IMR-90 (cell line): ENCODE results near the gene ACACB. TPM values are rescaled to one million over a fixed set of nuclear protein-coding genes. Genes with fewer than 3 reads are reported as not detected.

ENCODE experiments used
- ATAC-seq: fragments of 200-7000 bp; cut with Tn5 transposase; 2 replicates; pipeline ENCODE4 v1.9.1; 2020; ENCODE audit warnings: low read depth, mild to moderate bottlenecking, moderate library complexity
- BruUV-seq: library from RNA; stranded (reverse); fragments of 400-500 nt; replicated peaks from 2 replicates; lab custom pipeline; 2021; lab: Mats Ljungman, UMichigan
- CTCF ChIA-PET: fragments of 300-600 bp; formaldehyde crosslinking; extraction: SDS; loops from one replicate; lab custom pipeline; 2021; ENCODE audit warnings: antibody characterized with exemption; lab: Yijun Ruan, JAX
- POLR2A ChIA-PET: fragments of 300-600 bp; sonication (Branson Sonifier 250); formaldehyde crosslinking; loops from one replicate; lab custom pipeline; 2022; ENCODE audit warnings: antibody characterized with exemption; ENCODE audit not compliant: unreplicated experiment; lab: Charles Lee
- DNase-seq: peaks from one replicate; pipeline ENCODE4 v3.0.0; 2013
- H2AFZ ChIP-seq: replicated peaks from 2 replicates; pipeline ENCODE3; 2013; ENCODE audit warnings: low read length, mild to moderate bottlenecking; ENCODE audit not compliant: poor library complexity
- H2AK5ac ChIP-seq: 2 replicates; pipeline ENCODE4 v1.6.1; 2013; ENCODE audit warnings: low read depth, low read length, inconsistent platforms
- H2AK9ac ChIP-seq: replicated peaks from 2 replicates; pipeline ENCODE3; 2013; ENCODE audit warnings: mild to moderate bottlenecking, low read depth, low read length, moderate library complexity; ENCODE audit not compliant: poor library complexity
- H2BK120ac ChIP-seq: 2 replicates; pipeline ENCODE4 v1.6.1; 2013; ENCODE audit warnings: low read depth, low read length, inconsistent platforms
- H2BK15ac ChIP-seq: 3 replicates; pipeline ENCODE4 v1.6.1; 2013; ENCODE audit warnings: low read depth, low read length, inconsistent platforms
- H2BK20ac ChIP-seq: 2 replicates; pipeline ENCODE4 v1.6.1; 2013; ENCODE audit warnings: low read depth, mild to moderate bottlenecking, inconsistent platforms, low read length, moderate library complexity
- H2BK5ac ChIP-seq: 2 replicates; pipeline ENCODE4 v1.6.1; 2013; ENCODE audit warnings: mild to moderate bottlenecking, low read depth, low read length, inconsistent platforms; ENCODE audit not compliant: poor library complexity, severe bottlenecking
- H3K14ac ChIP-seq: replicated peaks from 2 replicates; pipeline ENCODE4 v1.6.1; 2013; ENCODE audit warnings: low read depth, low read length, inconsistent platforms
- H3K18ac ChIP-seq: 2 replicates; pipeline ENCODE4 v1.6.1; 2013; ENCODE audit warnings: low read depth, low read length, control low read depth
- H3K23ac ChIP-seq: 2 replicates; pipeline ENCODE4 v1.6.1; 2013; ENCODE audit warnings: low read depth, low read length, inconsistent platforms
- H3K27ac ChIP-seq: 2 replicates; pipeline ENCODE4 v1.5.1; 2013; ENCODE audit warnings: mild to moderate bottlenecking, control low read depth, low read length; ENCODE audit not compliant: insufficient read depth
- H3K27me3 ChIP-seq: 2 replicates; pipeline ENCODE4 v1.6.1; 2013; ENCODE audit warnings: low read length; ENCODE audit not compliant: control insufficient read depth, insufficient read depth
- H3K36me3 ChIP-seq: 2 replicates; pipeline ENCODE4 v1.6.1; 2013; ENCODE audit warnings: low read length, mixed read lengths; ENCODE audit not compliant: control insufficient read depth, insufficient read depth
- H3K4ac ChIP-seq: 2 replicates; pipeline ENCODE4 v1.6.1; 2013; ENCODE audit warnings: low read depth, low read length, inconsistent platforms
- H3K4me1 ChIP-seq: 2 replicates; pipeline ENCODE4 v1.6.1; 2013; ENCODE audit warnings: low read length, mixed read lengths; ENCODE audit not compliant: control insufficient read depth, insufficient read depth
- H3K4me2 ChIP-seq: 2 replicates; pipeline ENCODE4 v1.6.1; 2013; ENCODE audit warnings: low read depth, mild to moderate bottlenecking, control low read depth, low read length, moderate library complexity
- H3K4me3 ChIP-seq: 2 replicates; pipeline ENCODE4 v1.5.1; 2013; ENCODE audit warnings: low read depth, mild to moderate bottlenecking, control low read depth, low read length, moderate library complexity; ENCODE audit not compliant: insufficient read depth
- H3K56ac ChIP-seq: 2 replicates; pipeline ENCODE4 v1.6.1; 2013; ENCODE audit warnings: low read length, inconsistent platforms; ENCODE audit not compliant: insufficient read depth; ENCODE audit errors: extremely low read depth
- H3K79me1 ChIP-seq, 2 experiments: 2 replicates each; pipeline ENCODE4 v1.6.1; 2013; ENCODE audit warnings: low read length in 2 of 2, inconsistent platforms in 1 of 2, low read depth in 1 of 2
- H3K9ac ChIP-seq: 2 replicates; pipeline ENCODE4 v1.6.1; 2013; ENCODE audit warnings: low read depth, low read length, control low read depth
- H3K9me1 ChIP-seq: 2 replicates; pipeline ENCODE4 v1.6.1; 2013; ENCODE audit warnings: low read length, inconsistent platforms; ENCODE audit not compliant: insufficient read depth
- H3K9me3 ChIP-seq: 2 replicates; pipeline ENCODE4 v1.6.1; 2013; ENCODE audit warnings: low read length; ENCODE audit not compliant: control insufficient read depth, insufficient read depth
- H4K20me1 ChIP-seq: 2 replicates; pipeline ENCODE4 v1.6.1; 2013; ENCODE audit warnings: low read length, inconsistent platforms; ENCODE audit not compliant: insufficient read depth
- H4K5ac ChIP-seq: 2 replicates; pipeline ENCODE4 v1.6.1; 2013; ENCODE audit warnings: mild to moderate bottlenecking, low read depth, low read length, control low read depth
- H4K8ac ChIP-seq, 2 experiments: 2 replicates each; pipeline ENCODE4 v1.6.1; 2013; ENCODE audit warnings: low read depth in 2 of 2, low read length in 2 of 2, control low read depth in 1 of 2, inconsistent platforms in 1 of 2
- H4K91ac ChIP-seq: 2 replicates; pipeline ENCODE4 v1.6.1; 2013; ENCODE audit warnings: low read depth, low read length, inconsistent platforms; ENCODE audit not compliant: insufficient read depth
- BHLHE40 ChIP-seq: fragments of 150-350 bp; IDR thresholded peaks from 2 replicates; pipeline ENCODE4 v1.6.1; 2016; ENCODE audit warnings: mild to moderate bottlenecking, low read depth, low read length
- CEBPB ChIP-seq: IDR thresholded peaks from 2 replicates; pipeline ENCODE4 v1.6.1; 2012; ENCODE audit warnings: low read depth, low read length, improper control_type of control experiment
- CTCF ChIP-seq: conservative IDR thresholded peaks from 2 replicates; pipeline ENCODE4 v1.5.1; 2012; ENCODE audit warnings: mild to moderate bottlenecking, low read depth, low read length, improper control_type of control experiment
- FOS ChIP-seq: fragments of 150-350 bp; IDR thresholded peaks from 2 replicates; pipeline ENCODE4 v1.6.1; 2016; ENCODE audit warnings: low read depth, low read length
- MAFK ChIP-seq: IDR thresholded peaks from 2 replicates; pipeline ENCODE4 v1.6.1; 2012; ENCODE audit warnings: low read depth, low read length, improper control_type of control experiment
- MAZ ChIP-seq: IDR thresholded peaks from 2 replicates; pipeline ENCODE4 v1.6.1; 2012; ENCODE audit warnings: low read depth, mild to moderate bottlenecking, low read length, improper control_type of control experiment, moderate library complexity, borderline replicate concordance
- MXI1 ChIP-seq: IDR thresholded peaks from 2 replicates; pipeline ENCODE4 v1.6.1; 2012; ENCODE audit warnings: low read depth, mild to moderate bottlenecking, low read length, moderate library complexity, borderline replicate concordance
- NFE2L2 ChIP-seq: fragments of 150-350 bp; IDR thresholded peaks from 2 replicates; pipeline ENCODE4 v1.6.1; 2016; ENCODE audit warnings: low read depth, mild to moderate bottlenecking, low read length
- POLR2A ChIP-seq: IDR thresholded peaks from 2 replicates; pipeline ENCODE4 v1.6.1; 2012; ENCODE audit warnings: mild to moderate bottlenecking, low read depth, low read length
- RCOR1 ChIP-seq: IDR thresholded peaks from 2 replicates; pipeline ENCODE4 v1.6.1; 2012; ENCODE audit warnings: mild to moderate bottlenecking, low read length, improper control_type of control experiment; ENCODE audit not compliant: insufficient replicate concordance
- RFX5 ChIP-seq: IDR thresholded peaks from 2 replicates; pipeline ENCODE4 v1.8.0; 2012; ENCODE audit warnings: low read depth, mild to moderate bottlenecking, low read length, moderate library complexity
- SMC3 ChIP-seq: fragments of 150-350 bp; IDR thresholded peaks from 2 replicates; pipeline ENCODE4 v1.6.1; 2016; ENCODE audit warnings: low read depth, mild to moderate bottlenecking, antibody characterized with exemption, low read length, moderate library complexity
- USF2 ChIP-seq: fragments of 150-350 bp; IDR thresholded peaks from 2 replicates; pipeline ENCODE4 v1.6.1; 2017; ENCODE audit warnings: mild to moderate bottlenecking, antibody characterized with exemption, low read length, low read depth
- WGBS, 2 experiments: methylation state at CpG; one replicate each; pipeline versions ENCODE4 v1.1.5 to v1.1.7; 2013; ENCODE audit warnings: missing lambda C conversion rate in 2 of 2; ENCODE audit not compliant: insufficient read length in 1 of 2; ENCODE audit errors: extremely low coverage in 2 of 2; 5-methylcytosine and 5-hydroxymethylcytosine counted together
- dilution Hi-C: fragments of 300-500 bp; cut with HindIII; formaldehyde crosslinking; loops from one replicate; pipeline ENCODE4 v1.14.3; 2018; ENCODE audit warnings: low sequenced_read_pairs; ENCODE audit not compliant: unreplicated experiment
- in situ Hi-C: fragments of 300-500 bp; cut with MboI; formaldehyde crosslinking; loops from 3 replicates; pipeline ENCODE4 v1.14.3; 2019; ENCODE audit warnings: low sequenced_read_pairs, inconsistent platforms, mixed read lengths
- intact Hi-C: fragments of 100-400 bp; cut with micrococcal nuclease; formaldehyde crosslinking; loops from 2 replicates; pipeline ENCODE4 v1.10.0; 2022
- polyA plus RNA-seq, 3 experiments: library from polyadenylated mRNA; depleted of rRNA; stranded (reverse); fragments of >200 nt; gene quantifications; 2 replicates each; pipeline ENCODE4 v1.2.3, GENCODE V29; 2012; ENCODE audit warnings: low replicate concordance in 1 of 3
- total RNA-seq: library from RNA; depleted of rRNA; stranded (reverse); fragments of >200 nt; gene quantifications from 2 replicates; pipeline ENCODE4 v1.2.3, GENCODE V29; 2012
- TF ChIP-seq, protein P1 (sequence below): fragments of 150-350 bp; IDR thresholded peaks from 2 replicates; pipeline ENCODE4 v1.6.1; 2016; ENCODE audit warnings: low read depth, mild to moderate bottlenecking, low read length, moderate library complexity, borderline replicate concordance

Gene ACACB
- total and polyA plus RNA-seq, 2 of the 4 experiments (the other 2 are of a cell fraction), result 2.0 to 2.1 TPM

DNA sequence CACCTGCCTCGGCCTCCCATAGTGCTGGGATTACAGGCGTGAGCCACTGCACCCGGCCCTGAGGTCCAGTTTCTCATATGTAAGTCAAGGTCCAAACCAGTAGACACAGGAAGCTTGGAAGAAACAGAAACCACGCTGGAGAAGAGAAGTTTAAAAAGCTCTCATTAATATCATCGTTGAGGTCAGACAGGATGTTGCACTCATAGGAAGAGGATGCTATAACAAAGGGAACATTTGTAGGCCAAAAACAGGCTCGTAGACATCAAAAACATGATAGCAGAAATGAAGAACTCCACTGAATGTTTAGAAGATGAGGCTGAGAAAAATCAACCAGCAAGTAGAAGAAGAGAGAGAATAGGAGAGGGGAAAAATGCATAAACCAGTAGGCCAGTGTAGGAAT, 46.8 kb downstream of the ACACB start:
- H3K14ac ChIP-seq, result no peak overlapping the region
- H4K91ac ChIP-seq, result no peak overlapping the region
- WGBS, 2 experiments, result 86% methylated on average over 1 of the region's 6 CpGs; no CpG with 5 or more reads in 1 of the 2 experiments
- dilution Hi-C loops (no loop called here), intact Hi-C loops (no loop called here), in situ Hi-C loops (no loop called here)
- ChIA-PET POLR2A (no interaction called here), CTCF (no interaction called here)
- no peak overlapping the region for H2BK15ac ChIP-seq
- H3K4me1 ChIP-seq, result peaks cover 2% of the 10 kb centered on the region; the same call in 1 of the 2 replicates
- H3K9me1 ChIP-seq, result peaks cover 5% of the 10 kb centered on the region
- no peaks in the 10 kb centered on the region for H3K27me3 ChIP-seq
- no peak overlapping the region for H3K18ac ChIP-seq
- H3K9me3 ChIP-seq, result no peaks in the 10 kb centered on the region
- no peak overlapping the region for H3K9ac ChIP-seq
- no peak overlapping the region for H3K4me3 ChIP-seq
- ATAC-seq (no peak), DNase-seq (no peak)
- BruUV-seq, result no TSS peak
- no peak overlapping the region for H4K8ac ChIP-seq
- H3K23ac ChIP-seq, result no peak overlapping the region
- H3K4ac ChIP-seq, result no peak overlapping the region
- H3K4me2 ChIP-seq, result no peak overlapping the region
- no peak overlapping the region for H3K56ac ChIP-seq
- H2BK120ac ChIP-seq, result no peak overlapping the region
- H2AFZ ChIP-seq, result no peak overlapping the region
- H3K27ac ChIP-seq, result no peak overlapping the region
- H2BK20ac ChIP-seq, result no peak overlapping the region
- H3K36me3 ChIP-seq, result no peaks in the 10 kb centered on the region
- no peak overlapping the region for H2AK5ac ChIP-seq
- H3K79me1 ChIP-seq, result no peaks in the 10 kb centered on the region
- no peak for TF ChIP-seq MAZ
- TF ChIP-seq BHLHE40, result no peak
- TF ChIP-seq NFE2L2, result no peak
- TF ChIP-seq MAFK, result no peak
- no peak for TF ChIP-seq MXI1
- no peak for TF ChIP-seq CEBPB
- no peak for TF ChIP-seq USF2
- no peak for TF ChIP-seq RCOR1
- TF ChIP-seq POLR2A, result no peak
- no peak for TF ChIP-seq SMC3
- TF ChIP-seq, protein P1, sequence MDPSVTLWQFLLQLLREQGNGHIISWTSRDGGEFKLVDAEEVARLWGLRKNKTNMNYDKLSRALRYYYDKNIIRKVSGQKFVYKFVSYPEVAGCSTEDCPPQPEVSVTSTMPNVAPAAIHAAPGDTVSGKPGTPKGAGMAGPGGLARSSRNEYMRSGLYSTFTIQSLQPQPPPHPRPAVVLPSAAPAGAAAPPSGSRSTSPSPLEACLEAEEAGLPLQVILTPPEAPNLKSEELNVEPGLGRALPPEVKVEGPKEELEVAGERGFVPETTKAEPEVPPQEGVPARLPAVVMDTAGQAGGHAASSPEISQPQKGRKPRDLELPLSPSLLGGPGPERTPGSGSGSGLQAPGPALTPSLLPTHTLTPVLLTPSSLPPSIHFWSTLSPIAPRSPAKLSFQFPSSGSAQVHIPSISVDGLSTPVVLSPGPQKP, result no peak
- TF ChIP-seq CTCF, result no peak
- TF ChIP-seq RFX5, result no peak
- no peak for TF ChIP-seq FOS
- no peak overlapping the region for H2AK9ac ChIP-seq
- H2BK5ac ChIP-seq, result no peak overlapping the region
- no peaks in the 10 kb centered on the region; the same call in 1 of the 2 replicates for H4K20me1 ChIP-seq
- H4K5ac ChIP-seq, result no peak overlapping the region
